ENCODE results near the gene PC.
A peak's percentile ranks its signal among the peaks of the same experiment; 100 is the strongest.

PC gene

DNA sequence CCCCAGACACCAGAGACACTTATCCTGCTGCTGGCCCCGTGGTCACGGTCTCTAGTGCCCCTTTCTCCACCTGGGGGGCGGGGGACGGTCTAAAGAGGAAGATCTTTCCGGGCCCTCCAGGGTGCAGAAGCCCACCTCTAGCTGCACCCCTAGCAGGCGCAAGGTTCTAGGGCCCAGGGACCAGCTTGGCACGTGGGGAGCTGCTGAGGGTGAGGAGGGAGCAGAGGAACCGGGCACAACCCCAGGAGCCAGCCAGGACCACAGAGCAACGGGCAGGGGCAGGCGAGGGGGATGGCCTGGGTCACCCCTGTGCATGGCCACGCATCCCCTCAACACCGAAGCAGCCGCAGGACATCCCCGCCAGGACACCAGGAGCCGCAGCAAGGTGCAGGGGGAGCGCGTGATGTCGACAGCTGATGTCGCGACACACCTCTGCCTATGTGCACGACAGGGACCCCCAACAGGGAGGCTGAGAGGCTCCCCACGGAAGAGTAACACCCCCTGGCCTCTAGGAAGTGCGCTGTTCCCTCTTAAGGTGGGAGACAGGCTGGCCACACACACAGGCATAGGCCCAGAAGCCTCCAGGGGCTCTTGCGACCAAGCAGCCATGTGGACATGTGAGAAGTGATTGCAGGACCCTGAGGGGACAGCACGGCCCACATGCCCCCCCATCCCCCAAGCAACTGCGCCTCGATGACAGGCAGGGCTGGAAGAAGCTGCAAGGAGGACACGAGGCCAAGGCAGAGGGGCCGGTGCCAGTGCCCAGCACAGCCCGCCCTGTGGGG is 96.2 kb downstream of the PC start:
- Histone ChIP-seq H3K9me3 (ENCODE audit: control insufficient read depth, low read length) (no peaks in the 10 kb centered on the region), H3K36me3 (ENCODE audit: control insufficient read depth, insufficient read depth, low read length, severe bottlenecking) (peaks cover 31% of the 10 kb centered on the region), H3K4me1 (ENCODE audit: control insufficient read depth, insufficient read depth, low read length) (no peaks in the 10 kb centered on the region), H3K4me3 (ENCODE audit: low read length) (no peak overlapping the region), H3K9ac (ENCODE audit: low read length) (no peak overlapping the region), H3K27me3 (replicated peaks; ENCODE audit: control insufficient read depth, insufficient read depth, low read length) (no peaks in the 10 kb centered on the region)
- no peak for DNase-seq (ENCODE audit: low read depth)

- DNase-seq (ENCODE audit: low read depth), result no peak
- Histone ChIP-seq H3K36me3 (ENCODE audit: control insufficient read depth, insufficient read depth, low read length, severe bottlenecking) (peaks cover 28% of the 10 kb centered on the region), H3K4me3 (ENCODE audit: low read length) (no peak overlapping the region), H3K9ac (ENCODE audit: low read length) (no peak overlapping the region), H3K9me3 (ENCODE audit: control insufficient read depth, low read length) (no peaks in the 10 kb centered on the region), H3K27me3 (replicated peaks; ENCODE audit: control insufficient read depth, insufficient read depth, low read length) (no peaks in the 10 kb centered on the region), H3K4me1 (ENCODE audit: control insufficient read depth, insufficient read depth, low read length) (no peaks in the 10 kb centered on the region)
Observed at GRCh38 chr11:66861038-66861773, 97.0 kb downstream of the PC start.

GRCh38 chr11:66860449-66860831 is 97.7 kb downstream of the PC start:
- Histone ChIP-seq H3K9ac (ENCODE audit: low read length) (no peak overlapping the region), H3K4me3 (ENCODE audit: low read length) (no peak overlapping the region), H3K27me3 (replicated peaks; ENCODE audit: control insufficient read depth, insufficient read depth, low read length) (no peaks in the 10 kb centered on the region), H3K4me1 (ENCODE audit: control insufficient read depth, insufficient read depth, low read length) (peaks cover 4% of the 10 kb centered on the region), H3K9me3 (ENCODE audit: control insufficient read depth, low read length) (no peaks in the 10 kb centered on the region), H3K36me3 (ENCODE audit: control insufficient read depth, insufficient read depth, low read length, severe bottlenecking) (peaks cover 25% of the 10 kb centered on the region)
- no peak for DNase-seq (ENCODE audit: low read depth)

DNA sequence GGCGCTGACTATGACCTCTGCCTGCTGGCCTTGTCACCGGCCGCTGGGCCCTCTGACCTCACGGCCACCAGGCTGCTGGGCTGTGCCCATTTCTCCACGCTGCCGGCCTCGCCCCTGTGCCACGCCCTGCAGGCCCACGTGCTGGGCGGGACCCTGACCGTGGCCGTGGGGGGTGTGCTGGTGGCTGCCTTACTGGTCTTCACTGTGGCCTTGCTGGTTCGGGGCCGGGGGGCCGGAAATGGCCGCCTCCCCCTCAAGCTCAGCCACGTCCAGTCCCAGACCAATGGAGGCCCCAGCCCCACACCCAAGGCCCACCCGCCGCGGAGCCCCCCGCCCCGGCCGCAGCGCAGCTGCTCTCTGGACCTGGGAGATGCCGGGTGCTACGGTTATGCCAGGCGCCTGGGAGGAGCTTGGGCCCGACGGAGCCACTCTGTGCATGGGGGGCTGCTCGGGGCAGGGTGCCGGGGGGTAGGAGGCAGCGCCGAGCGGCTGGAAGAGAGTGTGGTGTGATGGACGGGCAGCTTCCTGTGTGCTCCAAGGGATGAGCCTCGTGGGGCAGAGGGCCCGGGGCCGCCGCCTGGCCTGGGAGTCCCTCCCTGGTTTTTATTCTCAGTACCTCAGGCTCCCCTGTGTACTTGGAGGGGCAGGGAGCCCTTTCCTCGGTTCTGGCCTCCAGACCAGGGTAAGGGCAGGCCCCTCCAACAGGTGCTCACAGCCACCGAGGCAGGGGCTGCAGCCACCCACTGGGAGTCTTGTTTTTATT is 98.3 kb downstream of the PC start:
- no peak for DNase-seq (ENCODE audit: low read depth)
- H3K9me3 ChIP-seq (ENCODE audit: control insufficient read depth, low read length), result no peaks in the 10 kb centered on the region
- H3K9ac ChIP-seq (ENCODE audit: low read length), result no peak overlapping the region
- no peaks in the 10 kb centered on the region for H3K27me3 ChIP-seq (replicated peaks; ENCODE audit: control insufficient read depth, insufficient read depth, low read length)
- H3K36me3 ChIP-seq (ENCODE audit: control insufficient read depth, insufficient read depth, low read length, severe bottlenecking), result peaks cover 25% of the 10 kb centered on the region
- H3K4me1 ChIP-seq (ENCODE audit: control insufficient read depth, insufficient read depth, low read length), result peaks cover 6% of the 10 kb centered on the region
- no peak overlapping the region for H3K4me3 ChIP-seq (ENCODE audit: low read length)

DNA sequence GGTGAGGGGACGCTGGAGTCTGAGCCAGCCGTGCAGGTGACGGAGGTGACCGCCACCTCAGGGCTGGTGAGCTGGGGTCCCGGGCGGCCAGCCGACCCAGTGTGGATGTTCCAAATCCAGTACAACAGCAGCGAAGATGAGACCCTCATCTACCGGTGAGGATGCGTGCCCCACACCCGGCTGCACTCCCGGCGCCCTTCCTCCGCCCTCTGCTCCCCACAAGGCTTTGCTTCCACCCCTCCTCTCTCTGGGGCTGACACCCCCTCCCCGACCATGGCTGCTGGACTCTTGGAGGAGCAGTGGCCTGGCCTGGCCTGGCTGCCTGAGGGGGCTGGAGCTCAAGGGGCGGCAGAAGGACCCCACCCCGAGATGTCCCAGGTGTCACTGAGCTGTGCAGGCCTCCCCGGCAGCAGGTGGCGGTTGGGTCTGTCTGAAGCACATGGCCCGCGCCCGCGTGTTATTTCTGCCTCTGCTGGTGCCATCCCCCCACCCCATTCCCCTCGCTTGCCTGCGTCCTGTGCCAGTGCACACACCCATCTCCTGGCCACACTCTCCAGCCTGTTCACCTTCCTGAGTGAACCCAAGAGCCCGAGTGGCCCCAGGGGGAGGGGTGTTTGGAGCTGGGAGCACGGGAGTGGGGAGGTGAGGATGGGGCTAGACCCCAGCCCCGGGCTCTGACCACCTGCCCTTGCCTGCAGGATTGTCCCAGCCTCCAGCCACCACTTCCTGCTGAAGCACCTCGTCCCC is 99.1 kb downstream of the PC start:
- no peaks in the 10 kb centered on the region for H3K9me3 ChIP-seq (ENCODE audit: control insufficient read depth, low read length)
- DNase-seq (ENCODE audit: low read depth), result no peak
- H3K27me3 ChIP-seq (replicated peaks; ENCODE audit: control insufficient read depth, insufficient read depth, low read length), result no peaks in the 10 kb centered on the region
- H3K9ac ChIP-seq (ENCODE audit: low read length), result no peak overlapping the region
- H3K36me3 ChIP-seq (ENCODE audit: control insufficient read depth, insufficient read depth, low read length, severe bottlenecking), result peaks cover 21% of the 10 kb centered on the region
- no peak overlapping the region for H3K4me3 ChIP-seq (ENCODE audit: low read length)
- H3K4me1 ChIP-seq (ENCODE audit: control insufficient read depth, insufficient read depth, low read length), result peaks cover 6% of the 10 kb centered on the region

DNA sequence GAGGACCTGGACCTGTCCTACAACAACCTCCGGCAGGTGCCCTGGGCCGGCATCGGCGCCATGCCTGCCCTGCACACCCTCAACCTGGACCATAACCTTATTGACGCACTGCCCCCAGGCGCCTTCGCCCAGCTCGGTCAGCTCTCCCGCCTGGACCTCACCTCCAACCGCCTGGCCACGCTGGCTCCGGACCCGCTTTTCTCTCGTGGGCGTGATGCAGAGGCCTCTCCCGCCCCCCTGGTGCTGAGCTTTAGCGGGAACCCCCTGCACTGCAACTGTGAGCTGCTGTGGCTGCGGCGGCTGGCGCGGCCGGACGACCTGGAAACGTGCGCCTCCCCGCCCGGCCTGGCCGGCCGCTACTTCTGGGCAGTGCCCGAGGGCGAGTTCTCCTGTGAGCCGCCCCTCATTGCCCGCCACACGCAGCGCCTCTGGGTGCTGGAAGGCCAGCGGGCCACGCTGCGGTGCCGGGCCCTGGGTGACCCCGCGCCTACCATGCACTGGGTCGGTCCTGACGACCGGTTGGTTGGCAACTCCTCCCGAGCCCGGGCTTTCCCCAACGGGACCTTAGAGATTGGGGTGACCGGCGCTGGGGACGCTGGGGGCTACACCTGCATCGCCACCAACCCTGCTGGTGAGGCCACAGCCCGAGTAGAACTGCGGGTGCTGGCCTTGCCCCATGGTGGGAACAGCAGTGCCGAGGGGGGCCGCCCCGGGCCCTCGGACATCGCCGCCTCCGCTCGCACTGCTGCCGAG is 99.8 kb downstream of the PC start:
- Histone ChIP-seq H3K27me3 (replicated peaks; ENCODE audit: control insufficient read depth, insufficient read depth, low read length) (no peaks in the 10 kb centered on the region), H3K4me3 (ENCODE audit: low read length) (no peak overlapping the region), H3K9ac (ENCODE audit: low read length) (no peak overlapping the region), H3K9me3 (ENCODE audit: control insufficient read depth, low read length) (no peaks in the 10 kb centered on the region), H3K4me1 (ENCODE audit: control insufficient read depth, insufficient read depth, low read length) (peaks cover 6% of the 10 kb centered on the region), H3K36me3 (ENCODE audit: control insufficient read depth, insufficient read depth, low read length, severe bottlenecking) (peaks cover 18% of the 10 kb centered on the region)
- no peak for DNase-seq (ENCODE audit: low read depth)

DNA sequence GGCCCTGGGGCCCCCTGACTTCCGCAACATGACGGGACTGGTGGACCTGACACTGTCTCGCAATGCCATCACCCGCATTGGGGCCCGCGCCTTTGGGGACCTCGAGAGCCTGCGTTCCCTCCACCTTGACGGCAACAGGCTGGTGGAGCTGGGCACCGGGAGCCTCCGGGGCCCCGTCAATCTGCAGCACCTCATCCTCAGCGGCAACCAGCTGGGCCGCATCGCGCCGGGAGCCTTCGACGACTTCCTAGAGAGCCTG is 100.3 kb downstream of the PC start:
- Histone ChIP-seq H3K9ac (ENCODE audit: low read length) (no peak overlapping the region), H3K4me3 (ENCODE audit: low read length) (no peak overlapping the region), H3K27me3 (replicated peaks; ENCODE audit: control insufficient read depth, insufficient read depth, low read length) (no peaks in the 10 kb centered on the region), H3K36me3 (ENCODE audit: control insufficient read depth, insufficient read depth, low read length, severe bottlenecking) (peaks cover 16% of the 10 kb centered on the region), H3K9me3 (ENCODE audit: control insufficient read depth, low read length) (no peaks in the 10 kb centered on the region), H3K4me1 (ENCODE audit: control insufficient read depth, insufficient read depth, low read length) (peaks cover 6% of the 10 kb centered on the region)
- DNase-seq (ENCODE audit: low read depth), result no peak

DNA sequence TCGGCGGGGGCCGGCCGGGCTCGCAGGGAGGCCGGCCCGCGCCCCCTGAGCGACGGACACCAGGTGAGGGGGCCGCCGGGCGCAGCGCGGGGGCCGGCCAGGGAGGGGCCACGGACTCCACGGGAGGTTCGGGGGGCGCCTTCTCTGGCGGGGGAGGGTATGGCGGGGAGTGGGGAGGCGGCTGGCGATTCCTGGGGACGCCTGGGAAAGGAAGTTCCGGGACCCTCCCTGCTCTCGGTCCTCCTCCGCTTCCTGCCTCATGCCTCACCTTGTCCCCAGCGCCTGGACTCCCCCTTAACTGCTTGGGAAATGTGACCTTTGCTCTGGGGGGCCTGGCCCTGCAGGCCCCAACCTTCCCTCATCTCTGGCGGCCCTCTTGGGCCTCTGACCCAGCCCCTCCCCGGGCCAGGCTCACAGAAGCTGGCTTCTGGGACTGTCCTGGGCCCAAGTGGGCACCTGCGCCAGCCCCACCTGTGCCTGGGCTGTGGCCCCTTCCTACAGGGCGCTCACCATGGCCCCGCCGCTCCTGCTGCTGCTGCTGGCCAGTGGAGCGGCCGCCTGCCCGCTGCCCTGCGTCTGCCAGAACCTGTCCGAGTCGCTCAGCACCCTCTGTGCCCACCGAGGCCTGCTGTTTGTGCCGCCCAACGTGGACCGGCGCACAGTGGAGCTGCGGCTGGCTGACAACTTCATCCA is 100.8 kb downstream of the PC start:
- H3K36me3 ChIP-seq (ENCODE audit: control insufficient read depth, insufficient read depth, low read length, severe bottlenecking), result peaks cover 16% of the 10 kb centered on the region
- no peaks in the 10 kb centered on the region for H3K27me3 ChIP-seq (replicated peaks; ENCODE audit: control insufficient read depth, insufficient read depth, low read length)
- peak overlapping the region; percentile 80 for H3K9ac ChIP-seq (ENCODE audit: low read length)
- no peak for DNase-seq (ENCODE audit: low read depth)
- no peaks in the 10 kb centered on the region for H3K9me3 ChIP-seq (ENCODE audit: control insufficient read depth, low read length)
- peaks cover 6% of the 10 kb centered on the region for H3K4me1 ChIP-seq (ENCODE audit: control insufficient read depth, insufficient read depth, low read length)
- H3K4me3 ChIP-seq (ENCODE audit: low read length), result peak overlapping the region; percentile 80

- Histone ChIP-seq H3K4me3 (ENCODE audit: low read length) (peak within 1 kb of the TSS; percentile 84), H3K9ac (ENCODE audit: low read length) (peak within 1 kb of the TSS; percentile 92), H3K4me1 (ENCODE audit: control insufficient read depth, insufficient read depth, low read length) (peaks cover 6% of the 10 kb centered on the region), H3K27me3 (replicated peaks; ENCODE audit: control insufficient read depth, insufficient read depth, low read length) (no peaks in the 10 kb centered on the region), H3K9me3 (ENCODE audit: control insufficient read depth, low read length) (no peaks in the 10 kb centered on the region), H3K36me3 (ENCODE audit: control insufficient read depth, insufficient read depth, low read length, severe bottlenecking) (peaks cover 15% of the 10 kb centered on the region)
- peak; percentile 73 for DNase-seq (ENCODE audit: low read depth)
Observed at GRCh38 chr11:66856496-66857233, 101.5 kb downstream of the PC start, which contains the start of gene LRFN4. Gene LRFN4, plus strand, starts transcription at chr11:66857064. Its CDS starts 681 bp downstream, at chr11:66857745.
